HG02763 (cell line): ENCODE measurements around the gene GNAO1.

Experiments
- ATAC-seq: cut with Tn5 transposase; IDR thresholded peaks from one replicate; pipeline ENCODE4 v1.9.1; 2021; ENCODE audit warnings: mild to moderate bottlenecking, moderate library complexity; ENCODE audit not compliant: unreplicated experiment

Gene GNAO1

GRCh38 chr16:56328276-56329022 is 137.2 kb downstream of the GNAO1 start:
- no peak for ATAC-seq

- ATAC-seq, result no peak
These were observed 138.6 kb downstream of the GNAO1 start for GRCh38 chr16:56329887-56330286.

GRCh38 chr16:56330476-56330875 is 139.2 kb downstream of the GNAO1 start:
- no peak for ATAC-seq

GRCh38 chr16:56331399-56331798 is 140.1 kb downstream of the GNAO1 start:
- no peak for ATAC-seq

- no peak for ATAC-seq
These were observed 140.6 kb downstream of the GNAO1 start for GRCh38 chr16:56331915-56332314.

GRCh38 chr16:56332464-56333079 is 141.3 kb downstream of the GNAO1 start:
- ATAC-seq, result no peak

GRCh38 chr16:56334761-56335160 is 143.5 kb downstream of the GNAO1 start:
- ATAC-seq, result no peak

GRCh38 chr16:56336071-56336688 is 144.9 kb downstream of the GNAO1 start:
- ATAC-seq, result no peak

GRCh38 chr16:56336711-56337110 is 145.4 kb downstream of the GNAO1 start:
- no peak for ATAC-seq

GRCh38 chr16:56337131-56337857 is 146.0 kb downstream of the GNAO1 start:
- no peak for ATAC-seq

- no peak for ATAC-seq
These were observed 146.6 kb downstream of the GNAO1 start for GRCh38 chr16:56337858-56338325.

- ATAC-seq, result no peak
These were observed 147.5 kb downstream of the GNAO1 start for GRCh38 chr16:56338566-56339318.

GRCh38 chr16:56339431-56340195 is 148.3 kb downstream of the GNAO1 start:
- no peak for ATAC-seq

- ATAC-seq, result no peak
These were observed 149.1 kb downstream of the GNAO1 start for GRCh38 chr16:56340416-56340815.

GRCh38 chr16:56340864-56341365 is 149.6 kb downstream of the GNAO1 start:
- ATAC-seq, result no peak

- no peak for ATAC-seq
These were observed 150.5 kb downstream of the GNAO1 start for GRCh38 chr16:56341656-56342399.

- ATAC-seq, result no peak
These were observed 152.6 kb downstream of the GNAO1 start for GRCh38 chr16:56343661-56344517.
